SH-SY5Y (cell line): ENCODE results near the gene MLLT3.

Experiments
- GATA2 ChIP-seq: IDR thresholded peaks from 2 replicates; pipeline ENCODE4 v1.6.1; 2011; ENCODE audit warnings: mild to moderate bottlenecking, low read depth, low read length
- GATA3 ChIP-seq: IDR thresholded peaks from 2 replicates; pipeline ENCODE4 v1.6.1; 2011; ENCODE audit warnings: low read depth, mild to moderate bottlenecking, low read length, moderate library complexity

DNA sequence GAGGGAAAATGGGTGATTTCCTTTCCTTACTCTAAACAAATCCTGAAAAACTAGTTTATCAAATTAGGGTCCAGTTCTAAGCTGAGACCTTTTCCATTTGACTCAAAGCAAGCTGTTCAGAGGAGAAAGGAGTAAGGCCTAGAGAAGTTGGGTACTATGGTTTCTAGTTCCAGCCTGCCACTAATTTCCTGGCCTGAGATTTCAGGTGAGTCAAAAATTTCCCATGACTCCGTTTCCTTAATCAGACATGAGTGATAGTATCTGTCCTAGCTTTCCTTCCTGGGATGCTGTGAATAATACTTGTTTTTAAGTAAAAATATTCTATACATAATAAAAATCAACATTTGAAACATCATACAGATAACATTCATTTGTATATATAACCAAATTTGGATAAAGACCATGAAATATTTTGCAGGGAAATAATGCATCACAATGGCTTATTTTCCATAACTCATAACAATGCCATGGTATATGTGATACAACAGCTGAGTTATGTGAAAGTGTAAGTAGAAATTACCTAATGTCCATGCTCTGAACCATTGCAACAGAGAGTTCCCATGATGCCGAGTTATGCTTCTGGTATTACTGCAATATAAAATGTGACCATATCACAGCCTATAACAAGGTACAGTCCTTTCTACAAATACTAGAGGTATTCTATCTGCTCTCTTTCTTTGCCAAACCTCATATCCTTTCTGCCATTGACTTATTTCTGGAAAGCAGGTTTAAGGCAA lies 142.7 kb downstream of the MLLT3 start:
- TF ChIP-seq GATA2: no peak
- no peak for TF ChIP-seq GATA3
